EH (cell line): ENCODE results near the gene USP12.

Experiments
- DNase-seq: peaks from one replicate; pipeline ENCODE4 v3.0.0-alpha.2; 2015; ENCODE audit warnings: low read depth

The USP12 gene

DNA sequence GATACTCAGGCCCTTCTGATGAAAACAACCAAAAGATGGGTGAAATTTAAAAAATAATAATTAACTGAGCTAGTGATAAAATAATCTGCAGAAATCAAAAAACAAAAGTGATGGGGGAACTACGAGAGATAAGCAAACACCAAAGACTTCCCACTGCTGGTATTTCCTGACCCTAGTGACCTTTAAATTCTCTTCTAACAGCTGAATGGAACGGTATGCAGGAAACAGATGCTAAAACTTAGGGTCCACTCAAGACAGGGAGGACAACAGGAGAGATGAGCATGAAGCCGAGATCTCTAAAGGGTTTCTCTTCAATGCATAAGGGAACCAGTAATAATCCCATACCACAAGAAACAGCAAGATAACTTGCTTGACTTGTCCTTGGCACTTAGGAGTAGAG lies 50.8 kb downstream of the USP12 start:
- peak; percentile 60 for DNase-seq

DNA sequence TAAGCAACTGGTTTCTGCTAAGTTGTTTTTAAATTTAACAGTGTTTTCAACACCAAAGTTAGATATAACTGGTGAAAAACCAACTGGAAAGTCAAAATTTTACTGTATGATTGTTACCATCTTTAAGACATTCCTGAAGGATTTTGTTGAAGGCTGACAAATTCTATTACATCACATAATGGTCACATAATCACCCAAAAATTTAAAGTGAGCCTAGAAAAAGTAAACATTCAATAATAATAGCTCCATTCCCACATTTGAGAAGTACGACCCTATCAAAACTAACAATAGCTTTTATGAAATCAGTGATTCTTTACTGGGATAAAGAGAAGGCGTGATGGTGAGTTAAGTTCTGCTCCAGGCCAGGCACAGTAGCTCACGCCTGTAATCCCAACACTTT lies 51.6 kb downstream of the USP12 start:
- peak; percentile 46 for DNase-seq

DNA sequence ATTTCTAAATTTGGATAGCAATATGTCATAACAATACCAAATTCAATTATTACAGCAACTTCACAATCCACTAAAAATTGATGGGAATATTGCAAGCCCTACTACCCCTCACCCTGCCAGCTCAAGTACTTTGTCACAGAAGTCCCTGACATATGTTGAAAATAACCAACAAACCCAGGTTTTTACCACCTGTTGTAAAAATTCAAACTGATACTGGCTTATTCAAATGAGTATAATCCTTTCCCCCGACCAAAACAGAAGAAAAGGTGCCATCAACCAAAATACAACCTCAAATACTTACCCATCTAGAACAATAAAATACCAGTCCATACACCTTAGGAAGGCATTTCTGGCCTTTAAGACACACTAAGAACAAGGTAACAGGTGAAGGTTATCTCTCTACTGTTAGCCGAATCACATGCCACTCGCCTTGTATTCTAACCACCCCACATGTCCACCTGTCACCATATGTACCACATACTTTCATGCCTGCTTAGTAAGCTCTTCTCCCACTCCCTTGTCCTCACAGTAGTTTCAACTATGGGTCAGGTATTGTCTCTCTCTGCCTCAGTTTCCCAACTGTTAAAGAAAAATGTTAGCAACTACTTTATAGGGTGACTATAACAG lies 53.1 kb downstream of the USP12 start:
- no peak for DNase-seq

DNA sequence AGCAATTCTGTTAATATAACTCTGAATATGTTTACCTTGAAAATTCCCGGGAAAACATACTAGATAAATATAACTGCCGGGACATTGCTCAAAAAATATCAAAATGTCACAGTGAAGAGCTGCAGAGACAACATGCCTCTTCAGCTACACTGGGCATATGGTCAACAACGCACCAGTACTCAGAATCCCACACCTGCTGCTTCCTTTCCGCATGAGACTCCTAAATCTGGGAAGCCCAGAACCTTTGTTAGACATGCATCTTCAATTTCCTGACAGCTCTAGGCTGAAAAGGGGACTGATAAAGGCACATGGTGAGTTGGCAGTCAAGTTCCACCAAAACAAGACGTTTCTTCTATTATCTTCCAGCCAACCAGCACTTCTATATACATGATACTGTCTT lies 53.7 kb downstream of the USP12 start:
- DNase-seq: no peak

DNA sequence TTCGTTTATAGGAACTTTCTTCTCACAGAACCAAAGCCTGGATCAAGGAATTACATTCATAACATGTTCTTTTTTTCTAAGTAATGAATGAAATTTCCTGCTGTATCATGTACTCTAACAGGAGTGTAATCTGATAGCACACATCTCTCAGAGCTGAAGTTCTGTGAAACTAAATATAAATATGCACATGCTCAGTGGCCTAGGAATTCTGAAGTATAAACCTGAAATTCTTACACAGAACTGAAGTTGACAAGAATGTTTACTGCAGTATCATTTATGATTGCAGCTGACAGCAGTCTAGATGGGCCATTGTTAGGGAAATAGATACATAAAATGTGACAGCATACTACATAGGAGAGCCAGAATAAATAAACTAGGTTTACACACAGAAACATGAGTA lies 54.5 kb downstream of the USP12 start:
- DNase-seq: peak; percentile 52

DNA sequence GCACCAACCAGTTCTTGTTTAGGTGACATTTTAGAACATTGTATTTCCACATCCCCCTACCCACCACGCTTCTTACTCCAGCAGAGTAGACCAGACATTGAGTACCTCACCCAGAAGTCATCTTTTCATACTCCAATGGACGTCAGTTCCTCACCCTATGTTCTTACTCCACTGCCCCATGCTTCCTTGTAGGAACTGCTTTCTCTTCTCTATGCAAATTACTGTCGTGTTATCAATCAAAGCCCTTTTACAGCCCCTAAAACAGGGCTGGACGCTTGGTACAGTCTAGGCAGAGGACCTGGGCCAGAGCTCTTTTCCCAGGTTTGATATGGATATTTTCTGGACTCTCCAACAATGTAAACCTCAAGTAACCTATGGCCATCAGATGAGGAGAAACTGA lies 58.2 kb downstream of the USP12 start:
- DNase-seq: no peak

DNA sequence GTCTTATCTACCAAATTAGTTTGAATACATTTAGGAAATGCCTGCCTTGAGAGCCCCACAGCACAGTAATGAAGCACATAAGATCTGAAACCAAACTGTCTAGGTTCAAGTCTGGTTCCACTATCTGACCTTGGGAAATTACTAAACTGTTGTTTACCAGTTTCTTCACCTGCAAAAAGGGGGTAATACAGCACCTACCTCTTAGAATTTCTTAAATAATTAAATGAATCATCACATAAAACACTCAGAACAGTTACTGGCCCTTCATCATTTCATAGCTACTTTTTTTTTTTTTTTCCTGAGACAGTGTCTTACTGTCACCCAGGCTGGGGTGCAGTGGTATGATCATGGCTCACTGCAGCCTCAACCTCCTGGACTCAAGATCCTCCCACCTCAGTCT lies 59.6 kb downstream of the USP12 start:
- no peak for DNase-seq

DNA sequence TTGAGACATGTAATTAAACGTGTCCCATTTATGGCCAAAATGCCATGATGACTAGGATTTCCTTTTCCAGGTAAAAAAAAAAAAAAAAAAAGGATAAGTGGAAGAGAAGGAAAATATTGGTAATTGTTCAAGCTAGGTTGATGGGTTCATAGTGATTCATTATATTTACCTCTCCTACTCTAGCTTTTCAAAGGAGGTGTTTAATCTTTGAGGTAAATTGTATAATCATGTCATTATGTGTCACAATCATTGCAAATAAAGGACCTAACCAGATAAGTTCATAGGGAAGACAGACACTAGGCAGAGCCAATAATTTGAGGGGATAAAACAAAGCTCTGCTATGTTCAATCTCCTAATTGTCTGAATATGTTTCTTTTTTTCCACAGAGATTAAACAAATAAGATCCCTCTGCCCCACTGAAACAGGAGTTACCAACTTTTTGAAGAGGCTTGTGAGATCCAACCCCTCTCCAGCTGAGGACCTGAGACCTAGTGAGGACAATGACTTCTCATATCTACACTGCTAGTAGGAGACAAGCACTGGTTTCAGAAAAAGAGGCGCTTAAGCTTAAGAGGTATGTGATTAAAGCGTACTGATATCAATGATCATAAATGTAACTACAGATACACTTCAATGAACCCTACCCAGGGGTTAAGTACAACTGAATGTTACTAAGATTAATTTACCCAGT lies 61.4 kb downstream of the USP12 start:
- DNase-seq: no peak

DNA sequence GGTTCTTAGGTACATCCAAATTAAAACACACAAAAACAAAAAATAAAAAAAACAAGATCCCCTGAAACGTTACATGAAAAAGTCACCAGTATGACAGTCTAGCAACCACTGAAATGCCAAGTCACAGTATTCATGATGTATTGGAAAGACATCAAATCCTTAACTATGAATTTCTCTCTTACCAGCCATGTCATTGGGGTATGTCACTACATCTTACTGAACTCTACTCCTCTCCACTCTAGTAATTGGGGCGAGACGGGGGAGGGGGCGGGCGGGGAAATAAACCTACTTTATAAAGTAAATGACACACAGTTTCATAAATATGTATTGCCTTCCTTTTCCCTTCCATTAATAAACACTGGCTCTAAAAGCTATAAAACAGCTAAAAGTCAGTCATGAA lies 65.5 kb downstream of the USP12 start:
- no peak for DNase-seq

DNA sequence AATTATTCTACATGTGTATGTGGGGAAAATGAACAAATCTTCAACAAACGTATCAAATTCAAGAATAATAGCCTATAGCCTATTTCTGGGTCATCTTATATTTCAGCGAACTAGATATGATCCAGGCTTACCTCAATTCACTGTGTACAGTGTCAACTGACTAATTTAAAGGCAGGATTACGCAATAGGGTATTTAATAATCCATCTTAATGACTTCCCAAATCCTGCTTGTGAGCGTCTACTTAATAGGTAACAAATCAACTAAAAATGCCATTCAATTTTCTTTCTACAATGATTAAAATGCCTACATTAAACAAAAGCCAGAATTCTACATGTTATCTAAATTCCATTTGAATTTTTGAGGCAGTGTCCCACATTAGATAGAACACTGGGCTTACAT lies 67.0 kb downstream of the USP12 start:
- DNase-seq: no peak

DNA sequence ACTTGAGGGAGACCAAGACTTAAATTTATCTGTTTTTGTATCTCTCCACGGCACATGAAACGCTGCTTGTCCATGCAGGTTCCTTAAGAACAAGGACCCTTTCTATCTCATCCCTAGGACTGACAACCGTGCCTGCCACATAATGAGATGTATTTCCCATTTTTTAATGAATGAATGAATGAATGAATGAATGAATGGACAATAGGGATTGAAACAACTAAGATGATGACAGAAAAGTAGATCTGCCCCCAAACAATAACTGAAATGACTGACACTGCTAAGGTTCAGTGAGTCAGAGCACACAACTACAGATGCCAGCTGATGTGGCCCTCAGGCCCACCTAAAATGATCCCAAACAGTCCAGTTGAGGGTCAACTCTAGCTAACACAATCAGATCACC lies 69.8 kb downstream of the USP12 start:
- no peak for DNase-seq

DNA sequence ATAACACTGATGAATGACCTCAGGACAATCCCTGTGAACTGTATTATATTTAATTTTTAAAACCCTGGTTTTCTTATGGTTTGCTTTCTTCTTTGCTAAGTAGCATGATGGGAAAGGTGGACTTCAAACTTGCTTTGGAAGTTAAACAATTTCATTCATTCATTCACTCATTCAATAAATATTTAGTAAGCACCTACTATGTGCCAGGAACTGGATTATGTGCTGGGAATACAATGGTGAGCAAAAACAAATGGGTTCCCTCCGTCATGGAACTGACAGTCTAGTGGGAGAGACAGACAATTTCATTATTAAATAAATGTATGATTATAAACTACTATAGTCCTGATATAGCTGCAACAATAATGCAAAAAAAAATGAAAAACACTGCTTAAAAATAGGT lies 70.3 kb downstream of the USP12 start:
- no peak for DNase-seq

DNA sequence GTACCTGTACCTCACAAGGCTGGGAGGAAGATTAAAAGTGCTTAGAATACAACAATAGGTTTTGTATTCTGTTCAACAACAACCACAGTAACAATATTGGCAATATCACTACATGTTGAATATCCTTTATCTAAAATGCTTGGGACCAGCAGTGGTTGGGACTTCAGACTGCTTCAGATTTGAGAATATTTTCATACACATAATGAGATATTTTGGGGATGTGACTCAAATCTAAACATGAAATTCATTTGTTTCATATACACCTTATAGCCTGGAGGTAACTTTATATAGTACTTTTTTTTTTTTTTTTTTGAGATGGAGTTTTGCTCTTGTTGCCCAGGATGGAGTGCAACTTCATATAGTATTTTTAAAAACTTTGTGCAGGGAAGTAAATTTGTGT lies 73.9 kb downstream of the USP12 start:
- no peak for DNase-seq

DNA sequence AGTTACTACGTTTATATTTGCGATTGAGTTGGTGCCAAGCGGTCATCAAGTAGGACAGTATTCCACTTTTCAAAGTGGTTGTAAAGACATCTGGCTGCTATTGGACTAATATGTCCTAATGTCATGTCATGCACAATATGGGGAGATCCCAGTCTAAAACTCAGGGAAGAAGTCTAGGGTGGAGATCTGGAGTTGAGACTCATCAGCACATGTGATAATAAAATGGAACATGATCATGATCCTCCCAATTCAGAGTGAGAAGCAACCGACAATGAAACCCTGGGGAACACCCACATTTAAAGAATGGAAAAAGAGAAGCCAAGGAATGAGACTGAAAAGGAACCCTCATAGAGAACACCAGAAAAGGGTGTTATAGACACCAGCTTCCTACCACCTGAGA lies 80.2 kb downstream of the USP12 start:
- DNase-seq: no peak

DNA sequence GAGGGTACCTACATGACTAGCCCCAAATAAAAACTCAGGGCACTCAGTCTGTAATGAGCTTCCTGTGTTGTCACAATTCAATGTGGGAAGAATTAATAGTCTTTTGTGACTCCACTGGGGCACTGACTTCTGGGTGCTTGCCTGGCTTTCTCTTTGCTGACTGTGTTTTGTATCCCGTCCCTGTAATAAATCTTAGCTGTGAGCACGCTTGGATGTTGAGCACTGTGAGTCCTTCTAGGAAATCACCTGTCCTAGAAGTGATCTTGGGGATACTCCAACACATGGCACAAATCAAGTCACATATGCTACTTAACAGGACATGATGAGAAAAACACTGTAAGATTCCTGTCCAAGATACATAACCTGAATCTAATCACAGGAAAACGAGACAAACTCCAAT lies 83.0 kb downstream of the USP12 start:
- no peak for DNase-seq

DNA sequence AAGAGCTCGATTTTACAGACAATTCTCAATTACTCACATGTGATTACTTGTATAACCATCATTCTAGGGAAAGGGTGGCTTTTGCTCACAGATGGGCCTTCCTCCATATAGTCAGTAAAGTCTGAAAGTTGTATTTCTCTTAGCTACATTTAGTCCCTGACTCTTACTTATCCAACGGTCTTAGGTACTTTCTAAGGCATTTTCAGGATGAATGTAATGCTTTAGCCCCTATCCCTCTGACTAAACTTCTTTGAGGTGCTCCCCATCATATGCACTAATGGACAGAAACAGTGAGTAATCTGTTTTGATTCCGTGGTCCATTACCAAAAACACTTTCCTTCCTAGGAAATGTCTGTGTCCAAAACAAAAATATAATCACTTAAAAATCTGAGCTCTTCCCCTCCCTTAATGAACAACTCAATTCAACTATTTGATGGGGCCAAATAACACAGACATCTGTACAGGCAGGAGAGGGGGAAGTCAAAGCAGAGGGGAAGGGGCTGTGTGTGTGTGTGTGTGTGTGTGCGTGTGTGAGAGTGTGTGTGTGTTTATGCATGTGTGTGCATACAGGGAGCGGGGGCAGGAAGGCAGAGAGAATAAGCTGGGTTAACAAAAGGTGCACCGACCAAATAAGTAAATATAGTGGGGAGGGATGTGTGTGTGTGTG lies 84.9 kb downstream of the USP12 start:
- peak; percentile 13 for DNase-seq

DNA sequence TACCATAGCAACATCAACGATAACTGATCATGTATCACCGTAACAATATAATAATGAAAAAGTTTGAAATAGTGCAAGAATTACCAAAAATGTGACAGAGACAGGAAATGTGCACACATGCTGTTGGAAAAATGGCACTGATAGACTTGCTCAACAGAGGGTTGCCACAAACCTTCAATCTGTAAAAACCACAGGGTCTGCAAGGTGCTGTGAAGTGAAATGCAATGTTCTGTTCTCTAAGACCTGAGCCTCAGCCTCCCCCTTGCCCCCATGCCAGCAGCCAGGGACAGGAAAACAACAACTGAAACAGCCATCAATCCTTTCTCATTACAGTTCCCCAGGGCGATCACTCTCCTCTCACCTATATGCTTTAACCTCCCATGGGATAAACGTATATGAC lies 88.4 kb downstream of the USP12 start:
- no peak for DNase-seq

DNA sequence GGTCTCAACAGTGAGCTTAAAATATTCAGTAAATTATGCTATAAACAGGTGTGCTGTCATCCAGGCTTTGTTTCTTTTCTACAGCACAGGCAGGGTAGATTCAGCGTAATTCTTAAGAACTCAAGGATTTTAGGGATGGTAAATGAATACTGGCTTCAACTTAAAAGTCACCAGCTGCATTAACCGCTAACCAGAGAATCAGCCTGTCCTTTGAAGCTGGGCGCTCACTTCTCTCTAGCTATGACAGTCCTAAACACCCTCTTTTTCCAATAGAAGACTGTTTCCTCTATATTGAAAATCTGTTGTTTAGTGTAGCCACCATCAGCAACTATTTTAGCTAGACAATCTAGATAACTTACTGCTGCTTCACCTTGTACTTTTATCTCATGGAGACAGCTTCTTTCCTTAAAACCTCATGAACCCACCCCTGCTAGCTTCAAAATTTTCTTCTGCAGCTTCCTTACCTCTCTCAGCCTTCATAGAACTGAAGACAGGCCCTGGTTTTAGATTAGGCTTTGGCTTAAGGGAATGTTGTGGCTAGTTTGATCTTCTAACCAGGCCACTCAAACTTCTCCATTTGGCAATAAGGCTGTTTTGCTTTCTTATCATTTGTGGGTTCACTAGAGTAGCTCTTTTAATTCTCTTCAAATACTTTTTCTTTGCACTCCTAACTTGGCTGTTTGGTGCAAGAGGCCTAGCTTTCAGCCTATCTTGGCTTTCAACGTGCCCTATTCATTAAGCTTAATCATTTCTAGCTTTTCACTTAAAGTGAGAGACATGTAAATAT lies 89.5 kb downstream of the USP12 start:
- no peak for DNase-seq

DNA sequence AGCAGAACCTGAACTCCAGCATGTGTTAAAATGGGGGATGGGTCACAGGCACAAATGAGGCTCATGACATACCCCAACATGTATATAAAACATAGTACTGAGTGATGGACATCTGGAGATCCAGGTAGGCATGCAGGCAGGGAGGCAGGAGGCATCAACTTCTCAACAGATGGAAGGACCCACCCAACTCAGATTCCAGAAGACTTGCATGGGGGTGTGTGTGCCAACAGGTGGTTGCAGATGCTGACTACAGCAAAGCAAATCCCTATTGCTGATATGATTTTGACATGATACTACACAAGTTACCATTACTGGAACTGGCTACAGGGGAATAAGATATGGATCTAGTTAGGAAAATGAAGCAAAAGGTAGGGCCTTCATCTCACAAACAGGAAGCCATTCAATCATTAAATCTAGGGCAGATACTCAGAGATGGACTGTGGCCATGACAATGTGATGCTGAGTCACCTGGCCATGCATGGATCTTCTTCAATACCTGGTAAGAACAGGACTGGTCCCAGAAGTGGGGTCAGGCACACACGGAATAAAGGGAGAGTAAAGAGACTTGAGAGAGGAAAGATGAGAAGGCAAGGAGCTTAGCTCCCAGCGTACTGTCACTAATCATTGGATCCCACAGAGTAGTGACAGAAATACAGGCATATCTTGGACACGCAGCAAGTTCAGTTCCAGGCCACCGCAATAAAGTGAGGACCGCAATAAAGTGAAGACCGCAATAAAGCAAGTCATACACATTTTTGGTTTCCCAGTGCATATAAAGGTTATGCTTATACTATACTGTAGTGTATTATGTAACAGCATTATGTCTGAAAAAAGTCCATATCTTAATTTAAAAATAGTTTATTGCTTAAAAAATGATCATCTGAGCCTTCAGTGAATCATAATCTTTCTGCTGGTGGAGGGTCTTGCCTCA lies 91.3 kb downstream of the USP12 start:
- no peak for DNase-seq

DNA sequence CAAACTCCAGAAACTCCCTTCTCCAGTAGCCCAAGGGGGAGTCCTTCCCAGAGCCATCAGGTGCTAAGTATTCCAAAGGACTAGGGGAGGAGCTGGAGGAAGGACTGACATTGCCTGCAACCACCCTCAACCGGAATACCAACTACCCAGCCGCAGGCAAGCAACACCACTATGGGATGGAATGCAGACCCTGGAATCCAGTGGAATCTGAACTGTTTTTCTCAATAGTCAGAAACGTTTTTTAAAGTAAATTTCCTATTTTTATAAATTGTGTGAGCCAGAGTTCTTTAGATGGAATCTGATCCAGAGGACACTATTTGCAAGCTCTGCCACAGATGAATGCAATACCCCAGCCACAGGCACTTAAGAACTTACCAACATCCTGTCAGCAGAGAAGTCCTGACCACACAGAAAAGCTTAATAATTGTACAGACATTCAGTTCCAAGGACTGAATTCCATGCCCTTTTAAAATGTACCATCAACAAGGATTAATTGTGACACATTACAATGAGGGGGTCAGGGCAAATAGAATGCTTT lies 92.1 kb downstream of the USP12 start:
- DNase-seq: peak; percentile 95

DNA sequence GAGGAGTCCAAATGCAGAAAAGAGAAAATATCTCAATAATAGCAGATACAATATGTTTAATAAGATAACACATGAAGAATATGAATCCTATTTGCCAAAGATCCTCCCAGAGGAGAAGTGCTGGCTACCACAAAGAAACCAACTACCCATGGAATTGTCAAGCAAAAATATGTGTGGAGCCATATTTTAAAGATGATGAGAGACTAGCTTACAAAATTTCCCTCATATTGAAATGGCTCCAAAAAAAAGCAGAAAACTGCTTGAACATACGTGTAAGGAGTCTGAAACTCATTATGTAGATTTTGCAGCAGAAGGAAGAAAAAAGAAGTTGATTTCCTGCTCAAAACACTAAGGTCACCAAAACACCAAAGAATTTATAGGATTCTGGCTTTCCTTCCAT lies 94.2 kb downstream of the USP12 start:
- no peak for DNase-seq
